Measurements from ENCODE around the gene PLCB3.

DNA sequence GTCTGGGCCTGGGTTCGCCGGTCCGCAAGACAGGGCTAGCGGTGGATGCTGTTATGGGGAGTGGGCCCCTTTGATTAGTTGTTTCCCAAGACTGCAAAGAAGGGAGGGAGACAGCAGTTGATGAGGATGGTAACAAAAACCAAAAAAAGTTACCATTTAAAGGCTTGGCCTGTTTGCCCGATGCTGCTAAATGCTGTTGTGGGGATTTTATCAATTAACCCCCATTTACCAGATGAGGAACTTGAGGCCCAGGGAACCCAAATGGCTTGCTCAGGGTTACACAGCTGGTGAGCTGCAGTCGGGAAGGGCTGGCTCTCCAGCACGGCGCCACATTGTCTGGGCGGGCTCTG lies 28.7 kb upstream of the PLCB3 start:
- TF ChIP-seq, protein P1, sequence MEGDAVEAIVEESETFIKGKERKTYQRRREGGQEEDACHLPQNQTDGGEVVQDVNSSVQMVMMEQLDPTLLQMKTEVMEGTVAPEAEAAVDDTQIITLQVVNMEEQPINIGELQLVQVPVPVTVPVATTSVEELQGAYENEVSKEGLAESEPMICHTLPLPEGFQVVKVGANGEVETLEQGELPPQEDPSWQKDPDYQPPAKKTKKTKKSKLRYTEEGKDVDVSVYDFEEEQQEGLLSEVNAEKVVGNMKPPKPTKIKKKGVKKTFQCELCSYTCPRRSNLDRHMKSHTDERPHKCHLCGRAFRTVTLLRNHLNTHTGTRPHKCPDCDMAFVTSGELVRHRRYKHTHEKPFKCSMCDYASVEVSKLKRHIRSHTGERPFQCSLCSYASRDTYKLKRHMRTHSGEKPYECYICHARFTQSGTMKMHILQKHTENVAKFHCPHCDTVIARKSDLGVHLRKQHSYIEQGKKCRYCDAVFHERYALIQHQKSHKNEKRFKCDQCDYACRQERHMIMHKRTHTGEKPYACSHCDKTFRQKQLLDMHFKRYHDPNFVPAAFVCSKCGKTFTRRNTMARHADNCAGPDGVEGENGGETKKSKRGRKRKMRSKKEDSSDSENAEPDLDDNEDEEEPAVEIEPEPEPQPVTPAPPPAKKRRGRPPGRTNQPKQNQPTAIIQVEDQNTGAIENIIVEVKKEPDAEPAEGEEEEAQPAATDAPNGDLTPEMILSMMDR (IDR thresholded peaks at IDR 0.05): no peak
- no peak for TF ChIP-seq POLR2A (IDR thresholded peaks at IDR 0.05)
